Dermis lymphatic vessel endothelial cell (primary cell): ENCODE measurements around the gene UNC119. TPM values are rescaled to one million over a fixed set of nuclear protein-coding genes. Genes with fewer than 3 reads are reported as not detected.

ENCODE experiments used
- total RNA-seq: library from RNA; depleted of rRNA; stranded (reverse); fragments of >200 nt; gene quantifications from 2 replicates; pipeline ENCODE4 v1.2.1, GENCODE V29; 2014

Gene UNC119
- 22.3 and 26.1 TPM in 2 replicates for total RNA-seq

DNA sequence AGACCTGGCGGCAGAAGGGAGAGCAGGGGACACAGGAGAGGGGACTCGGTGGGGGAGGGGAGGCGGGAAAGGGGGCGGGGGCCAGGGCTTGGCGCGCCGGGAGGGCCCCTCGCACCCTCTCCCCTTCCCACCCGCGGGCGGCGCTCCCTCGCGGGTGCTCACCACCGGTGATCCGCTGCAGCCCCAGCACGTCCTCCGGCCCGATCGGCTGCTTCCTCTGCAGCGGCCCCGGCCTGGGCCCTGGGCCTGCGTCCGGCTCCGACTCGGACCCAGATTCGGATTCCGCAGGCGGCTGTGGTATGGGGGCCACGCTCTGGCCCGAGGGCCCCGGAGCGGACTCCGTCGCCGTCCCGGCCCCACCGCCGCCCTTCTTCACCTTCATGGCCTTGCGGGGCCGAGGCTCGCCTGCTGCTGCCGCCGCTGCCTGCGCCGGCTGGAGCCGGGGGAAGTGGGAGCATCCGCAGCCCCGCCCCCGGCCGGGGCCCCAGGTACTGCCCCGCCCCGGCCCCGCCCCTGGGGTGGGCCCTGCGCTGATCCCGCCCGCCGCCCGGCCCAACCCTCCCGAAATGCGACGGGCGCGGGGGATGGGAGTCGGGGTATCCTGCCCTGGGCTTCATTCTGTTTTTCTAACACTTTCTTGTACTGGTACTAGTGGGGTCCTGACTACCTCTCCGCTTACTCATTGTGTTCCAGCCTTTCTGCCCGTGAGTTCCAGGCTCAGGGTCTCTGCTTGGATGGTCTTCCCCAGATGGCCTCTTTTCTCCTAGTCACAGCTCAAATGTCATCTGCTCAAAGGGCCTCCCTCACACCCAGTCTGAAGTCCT, at the start of gene UNC119:
Gene UNC119 (minus strand): TSS at position 449 of the 824 bp plus-strand sequence. CDS start 67 bp downstream, at position 382.

DNA sequence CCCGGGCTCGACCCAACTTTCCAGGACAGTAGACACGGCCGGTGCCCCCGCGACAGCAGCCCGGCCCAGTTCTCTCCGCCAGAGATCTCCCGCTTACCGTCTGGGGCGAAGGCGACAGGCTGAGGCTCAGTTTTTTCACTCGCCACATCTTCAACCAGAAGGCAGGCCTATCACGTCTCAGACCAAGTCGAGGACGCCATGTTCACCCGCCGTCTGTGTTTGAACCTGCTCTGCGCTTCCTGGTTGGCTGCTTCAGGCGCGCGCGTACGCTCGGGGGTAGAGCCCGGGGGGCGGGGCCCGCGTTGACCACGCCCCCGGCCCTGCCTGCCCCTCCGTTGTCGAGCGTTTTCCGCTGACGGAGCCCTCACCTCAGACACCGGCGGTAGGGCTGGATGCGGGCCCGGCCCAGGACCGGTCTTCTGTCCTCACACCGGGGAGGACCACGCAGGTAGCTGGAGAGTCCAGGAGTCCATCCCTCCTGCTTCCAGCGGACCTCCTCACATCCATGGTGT, 46.4 kb upstream of the UNC119 start, which contains the start of gene SPAG5:
Gene SPAG5 (minus strand): TSS at position 227 of the 512 bp plus-strand sequence. CDS start 79 bp downstream, at position 148.

DNA sequence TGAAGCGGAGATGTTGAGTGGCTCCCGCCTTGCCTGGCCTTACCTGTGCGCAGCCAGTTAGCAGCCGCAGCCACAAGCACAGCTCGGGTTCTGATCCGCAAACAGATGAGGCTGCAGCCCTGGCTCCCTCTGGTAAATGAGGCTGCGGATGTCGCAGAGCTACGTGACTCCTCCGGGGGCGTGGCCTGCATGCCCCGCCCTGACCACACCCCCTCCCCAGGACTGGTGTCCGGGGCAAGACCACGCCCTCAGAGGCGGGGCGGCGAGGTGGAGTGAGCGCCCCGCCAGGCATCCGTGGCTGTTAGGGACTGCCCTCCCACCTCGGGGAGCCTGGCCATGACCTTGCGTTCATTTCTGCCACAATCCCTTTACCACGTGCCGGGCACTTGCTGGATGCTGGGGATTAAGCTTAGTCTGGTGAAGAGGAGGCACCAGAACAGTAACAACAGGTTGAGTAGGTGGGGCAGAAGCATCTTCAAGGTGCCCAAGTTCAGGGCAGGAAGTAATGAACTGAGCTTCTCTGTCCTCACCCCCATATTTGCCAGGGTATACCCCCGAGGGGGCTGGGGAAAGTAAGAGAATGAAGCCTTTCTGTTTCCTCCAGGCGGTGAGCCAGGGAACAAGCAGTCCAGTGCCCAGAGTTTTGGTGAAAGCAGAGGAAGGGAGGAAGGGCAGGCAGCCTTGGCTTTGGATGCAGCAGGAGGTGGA, 24.5 kb upstream of the UNC119 start, which contains the start of gene ALDOC:
Gene ALDOC (minus strand): TSS at position 138 of the 708 bp plus-strand sequence. CDS start 1,363 bp downstream, outside the sequence.

DNA sequence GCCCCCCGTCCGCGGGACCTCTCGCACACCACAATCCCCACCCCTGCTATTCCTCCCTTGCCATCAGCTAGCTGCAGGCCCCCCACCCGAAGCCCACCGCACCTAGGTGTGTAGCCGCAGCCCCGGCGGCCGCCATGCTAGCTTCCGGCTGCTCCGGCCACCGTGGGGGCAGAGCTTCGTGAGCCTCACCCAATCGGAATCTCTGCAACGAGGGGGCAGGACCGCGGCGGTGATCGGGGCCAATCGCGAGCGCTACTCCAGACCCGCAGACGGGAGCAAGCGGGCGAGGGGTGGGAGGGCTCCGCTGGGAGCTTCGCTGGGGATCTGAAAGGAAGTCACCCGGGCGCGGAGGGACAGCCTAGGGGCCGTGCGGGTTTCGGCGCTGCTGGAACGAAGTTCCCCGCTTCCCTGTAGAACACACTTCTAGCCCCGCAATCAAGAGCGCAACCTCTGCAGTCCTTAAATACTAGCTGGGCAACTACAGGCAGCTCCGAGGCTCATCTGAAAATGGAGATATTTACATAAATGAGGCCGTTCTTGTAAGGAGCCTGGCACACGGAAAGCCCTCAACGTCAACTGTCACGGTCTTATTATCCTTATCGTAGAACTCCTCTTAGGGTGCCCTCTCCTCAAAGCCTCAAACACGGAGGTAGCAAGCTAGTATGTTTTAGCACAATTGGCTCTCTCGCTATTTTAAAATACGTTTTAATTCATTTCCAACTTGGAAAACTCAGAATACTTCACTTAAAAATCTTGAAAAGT, 19.1 kb upstream of the UNC119 start, which contains the start of gene PIGS:
Gene PIGS (minus strand): TSS at position 164 of the 762 bp plus-strand sequence. CDS start 28 bp downstream, at position 136.

DNA sequence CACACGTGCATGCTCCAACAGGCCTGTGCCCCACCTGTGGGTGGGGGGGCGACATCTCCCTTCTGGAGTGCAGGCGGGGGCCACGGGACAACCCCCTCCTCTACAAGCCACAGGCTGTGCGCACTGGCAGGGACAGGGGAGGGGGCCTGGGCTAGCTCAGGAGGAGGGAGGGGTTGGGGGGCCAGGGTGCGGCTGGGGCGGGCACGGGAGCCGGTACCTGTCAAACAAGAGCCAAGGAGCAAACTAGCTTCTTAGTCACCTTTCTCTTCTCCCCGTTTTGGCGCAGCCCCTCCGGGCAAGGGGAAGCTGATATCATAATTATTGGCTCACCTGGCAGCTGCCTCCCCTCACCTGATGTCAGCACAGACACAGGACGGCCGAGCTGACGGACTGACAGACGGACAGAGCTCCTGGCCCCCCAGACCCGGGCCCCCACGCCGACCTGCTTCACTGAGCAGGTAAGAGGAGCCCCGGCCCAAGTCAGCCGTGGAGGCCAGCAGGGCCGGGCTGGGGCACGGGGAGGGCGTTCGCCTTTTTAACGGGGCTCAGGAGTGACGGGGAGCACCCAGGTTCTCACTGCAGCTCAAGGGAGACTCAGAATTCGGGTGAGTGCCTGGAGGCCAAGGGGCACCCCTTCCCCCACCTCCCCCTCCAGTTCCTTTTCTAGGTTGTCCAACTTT, 46.3 kb downstream of the UNC119 start, which contains the start of gene FOXN1:
Gene FOXN1 (plus strand): TSS at position 363 of the 680 bp plus-strand sequence. CDS start 17,622 bp downstream, outside the sequence.

Other genes starting within 250 kb of the UNC119 start
- gene TMEM97, start 233.4 kb downstream of the UNC119 start, total RNA-seq: 7.7 and 9.5 TPM in 2 replicates
- 46.7 and 48.1 TPM in 2 replicates for gene IFT20, start 217.2 kb downstream of the UNC119 start, total RNA-seq
- 66.4 and 118 TPM in 2 replicates for gene TNFAIP1, start 216.9 kb downstream of the UNC119 start, total RNA-seq
- gene POLDIP2, start 195.1 kb downstream of the UNC119 start, total RNA-seq: 54.5 and 59.2 TPM in 2 replicates
- gene SEBOX, start 187.4 kb downstream of the UNC119 start, total RNA-seq: not detected in 2 replicates
- under 0.01 and 0.22 TPM in 2 replicates for gene VTN, start 182.3 kb downstream of the UNC119 start, total RNA-seq
- 1.6 and 2.5 TPM in 2 replicates for gene SARM1, start 180.9 kb downstream of the UNC119 start, total RNA-seq
- gene SLC46A1, start 146.4 kb downstream of the UNC119 start, total RNA-seq: 0.33 and 0.60 TPM in 2 replicates
- not detected in 2 replicates for gene SLC13A2, start 79.0 kb downstream of the UNC119 start, total RNA-seq
- not detected in 2 replicates for gene FOXN1, start 46.3 kb downstream of the UNC119 start, total RNA-seq
- 46.5 and 48.9 TPM in 2 replicates for gene PIGS, start 18.9 kb upstream of the UNC119 start, total RNA-seq
- gene ALDOC, start 24.3 kb upstream of the UNC119 start, total RNA-seq: 19.2 and 25.2 TPM in 2 replicates
- 5.4 and 6.0 TPM in 2 replicates for gene SPAG5, start 46.4 kb upstream of the UNC119 start, total RNA-seq
- gene RSKR, start 61.6 kb upstream of the UNC119 start, total RNA-seq: 2.6 and 3.3 TPM in 2 replicates
- gene BLTP2, start 92.5 kb upstream of the UNC119 start, total RNA-seq: 129 and 154 TPM in 2 replicates
- gene SDF2, start 109.3 kb upstream of the UNC119 start, total RNA-seq: 68.0 and 80.6 TPM in 2 replicates
- 43.7 and 50.7 TPM in 2 replicates for gene SUPT6H, start 109.6 kb upstream of the UNC119 start, total RNA-seq
- gene PROCA1, start 159.3 kb upstream of the UNC119 start, total RNA-seq: 0.22 and 0.26 TPM in 2 replicates
- 12.1 and 27.4 TPM in 2 replicates for gene RAB34, start 165.2 kb upstream of the UNC119 start, total RNA-seq
- gene RPL23A, start 167.4 kb upstream of the UNC119 start, total RNA-seq: 614 and 651 TPM in 2 replicates
- 0.34 and 1.2 TPM in 2 replicates for gene TLCD1, start 173.6 kb upstream of the UNC119 start, total RNA-seq
- gene NEK8, start 176.2 kb upstream of the UNC119 start, total RNA-seq: 1.6 and 2.0 TPM in 2 replicates
- gene TRAF4, start 191.4 kb upstream of the UNC119 start, total RNA-seq: 21.0 and 24.1 TPM in 2 replicates